LHCN-M2 (cell line): ENCODE measurements around the gene TRIM45. TPM values are rescaled to one million over a fixed set of nuclear protein-coding genes. Genes with fewer than 3 reads are reported as not detected.
"Not testable (repeated sequence)": the region's sequence is repeated elsewhere in the genome, so short reads cannot be mapped to it uniquely, and the experiment has no call there.

Experiments used
- DNase-seq: peaks from one replicate; pipeline ENCODE4 v3.0.0-alpha.2; 2012; ENCODE audit warnings: low read depth
- total RNA-seq: library from RNA; depleted of rRNA; stranded (reverse); fragments of >200 nt; gene quantifications from 2 replicates; pipeline ENCODE4 v1.2.3, GENCODE V29; 2014

The TRIM45 gene
- total RNA-seq, 1 experiment from 2014 or later = 2.6 TPM

- DNase-seq = not testable (repeated sequence)
Observed at GRCh38 chr1:117101858-117102257, 19.7 kb downstream of the TRIM45 start.

GRCh38 chr1:117101334-117101733, 20.2 kb downstream of the TRIM45 start:
- no peak for DNase-seq

GRCh38 chr1:117098287-117098890, 23.2 kb downstream of the TRIM45 start:
- DNase-seq = peak; percentile 12

- peak; percentile 20 for DNase-seq
Observed at GRCh38 chr1:117097443-117097842, 24.1 kb downstream of the TRIM45 start.

GRCh38 chr1:117096951-117097408, 24.6 kb downstream of the TRIM45 start:
- DNase-seq = peak; percentile 26

GRCh38 chr1:117094841-117095604, 26.5 kb downstream of the TRIM45 start:
- DNase-seq = peak; percentile 64

GRCh38 chr1:117093870-117094621, 27.5 kb downstream of the TRIM45 start:
- DNase-seq = peak; percentile 91

GRCh38 chr1:117093091-117093534, 28.4 kb downstream of the TRIM45 start:
- DNase-seq = peak; percentile 97

- peak; percentile 41 for DNase-seq
Observed at GRCh38 chr1:117092594-117092993, 29.0 kb downstream of the TRIM45 start.

GRCh38 chr1:117089996-117090395, 31.6 kb downstream of the TRIM45 start:
- no peak for DNase-seq

- no peak for DNase-seq
Observed at GRCh38 chr1:117087686-117088085, 33.9 kb downstream of the TRIM45 start.

- no peak for DNase-seq
Observed at GRCh38 chr1:117084231-117084630, 37.3 kb downstream of the TRIM45 start.

GRCh38 chr1:117079737-117080136, 41.8 kb downstream of the TRIM45 start:
- no peak for DNase-seq

- DNase-seq = peak; percentile 89
Observed at GRCh38 chr1:117077267-117077666, 44.3 kb downstream of the TRIM45 start.

- no peak for DNase-seq
Observed at GRCh38 chr1:117076648-117077047, 44.9 kb downstream of the TRIM45 start.

GRCh38 chr1:117070124-117070523, 51.4 kb downstream of the TRIM45 start:
- no peak for DNase-seq

GRCh38 chr1:117069220-117069844, 52.2 kb downstream of the TRIM45 start:
- DNase-seq = no peak

- DNase-seq = no peak
Observed at GRCh38 chr1:117068580-117068979, 53.0 kb downstream of the TRIM45 start.

GRCh38 chr1:117067533-117068370, 53.8 kb downstream of the TRIM45 start:
- peak; percentile 51 for DNase-seq

GRCh38 chr1:117066367-117066766, 55.2 kb downstream of the TRIM45 start:
- no peak for DNase-seq

GRCh38 chr1:117061986-117062415, 59.5 kb downstream of the TRIM45 start:
- DNase-seq = peak; percentile 68
